HAP-1 (cell line): ENCODE data around the gene BTBD7.

Experiments used
- DNase-seq, 2 experiments: peaks; one replicate each; pipeline ENCODE4 v3.0.0-alpha.2; 2016 to 2020; ENCODE audit warnings: low spot score in 2 of 2
- H3K27me3 ChIP-seq: fragments of 250-450 bp; sonication (Bioruptor Pico); 2 replicates; pipeline ENCODE4 v1.5.1; 2020; ENCODE audit warnings: low read depth, mild to moderate bottlenecking, moderate library complexity
- H3K36me3 ChIP-seq: fragments of 250-450 bp; sonication (Bioruptor Pico); replicated peaks from 2 replicates; pipeline ENCODE4 v1.5.1; 2020; ENCODE audit warnings: mild to moderate bottlenecking
- H3K4me1 ChIP-seq: fragments of 250-450 bp; sonication (Bioruptor Pico); 2 replicates; pipeline ENCODE4 v1.5.1; 2020; ENCODE audit warnings: mild to moderate bottlenecking
- H3K4me3 ChIP-seq: fragments of 250-450 bp; sonication (Bioruptor Pico); 2 replicates; pipeline ENCODE4 v1.5.1; 2020; ENCODE audit warnings: mild to moderate bottlenecking, moderate library complexity
- H3K9me3 ChIP-seq: fragments of 250-450 bp; sonication (Bioruptor Pico); 2 replicates; pipeline ENCODE4 v1.5.1; 2020; ENCODE audit warnings: mild to moderate bottlenecking, moderate library complexity
- in situ Hi-C: fragments of 300-500 bp; cut with MboI; formaldehyde crosslinking; loops from 3 replicates; pipeline ENCODE4 v1.14.3; 2020; ENCODE audit warnings: low sequenced_read_pairs, inconsistent platforms, mixed read lengths

BTBD7 gene

DNA sequence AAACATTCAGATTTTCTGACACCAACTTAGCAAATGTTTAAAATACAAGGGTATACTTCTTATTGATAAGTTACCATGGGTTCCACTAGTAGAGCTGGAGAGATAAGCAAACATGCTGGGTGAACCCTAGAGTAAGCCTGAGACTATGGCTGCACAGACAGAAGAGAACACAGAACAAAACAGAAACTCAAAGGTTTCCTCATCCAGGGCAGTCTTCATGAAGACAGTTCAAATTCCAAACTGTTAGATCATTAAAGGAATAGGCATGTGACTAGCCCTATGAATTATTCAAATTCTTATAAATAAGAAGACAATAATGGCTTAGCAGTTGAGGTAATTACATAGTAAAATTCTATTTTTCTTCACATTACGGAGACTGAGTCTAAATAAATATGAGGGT is 28.1 kb downstream of the BTBD7 start:
- peaks cover 42% of the 10 kb centered on the region for H3K4me1 ChIP-seq
- no peaks in the 10 kb centered on the region for H3K9me3 ChIP-seq
- no peaks in the 10 kb centered on the region for H3K36me3 ChIP-seq
- H3K27me3 ChIP-seq = no peaks in the 10 kb centered on the region
- H3K4me3 ChIP-seq = no peak overlapping the region
- in situ Hi-C loops = no loop called here
- DNase-seq = no peak

DNA sequence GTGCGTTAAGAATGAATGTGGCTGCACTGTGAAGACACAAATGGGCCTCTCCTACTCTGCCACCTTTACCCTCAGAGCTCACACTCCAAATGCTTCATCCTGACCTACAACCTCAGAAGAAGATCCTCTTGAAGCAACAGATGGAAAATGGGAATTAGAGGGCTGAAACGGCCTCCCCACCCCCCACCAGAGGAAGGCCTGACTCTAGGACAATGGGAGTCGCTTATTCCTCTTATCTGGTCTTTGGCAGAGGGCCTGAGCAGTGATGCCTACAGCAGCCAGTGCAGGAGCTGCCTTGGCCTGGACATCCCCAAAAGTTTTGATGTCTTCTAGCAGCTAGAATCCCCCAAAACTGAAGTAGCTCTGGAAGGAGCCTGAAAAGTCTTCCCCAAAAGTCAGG is 29.2 kb downstream of the BTBD7 start:
- Histone ChIP-seq H3K27me3 (no peaks in the 10 kb centered on the region), H3K4me3 (no peak overlapping the region), H3K36me3 (no peaks in the 10 kb centered on the region), H3K9me3 (no peaks in the 10 kb centered on the region), H3K4me1 (peaks cover 45% of the 10 kb centered on the region)
- in situ Hi-C loops = no loop called here
- DNase-seq = no peak

DNA sequence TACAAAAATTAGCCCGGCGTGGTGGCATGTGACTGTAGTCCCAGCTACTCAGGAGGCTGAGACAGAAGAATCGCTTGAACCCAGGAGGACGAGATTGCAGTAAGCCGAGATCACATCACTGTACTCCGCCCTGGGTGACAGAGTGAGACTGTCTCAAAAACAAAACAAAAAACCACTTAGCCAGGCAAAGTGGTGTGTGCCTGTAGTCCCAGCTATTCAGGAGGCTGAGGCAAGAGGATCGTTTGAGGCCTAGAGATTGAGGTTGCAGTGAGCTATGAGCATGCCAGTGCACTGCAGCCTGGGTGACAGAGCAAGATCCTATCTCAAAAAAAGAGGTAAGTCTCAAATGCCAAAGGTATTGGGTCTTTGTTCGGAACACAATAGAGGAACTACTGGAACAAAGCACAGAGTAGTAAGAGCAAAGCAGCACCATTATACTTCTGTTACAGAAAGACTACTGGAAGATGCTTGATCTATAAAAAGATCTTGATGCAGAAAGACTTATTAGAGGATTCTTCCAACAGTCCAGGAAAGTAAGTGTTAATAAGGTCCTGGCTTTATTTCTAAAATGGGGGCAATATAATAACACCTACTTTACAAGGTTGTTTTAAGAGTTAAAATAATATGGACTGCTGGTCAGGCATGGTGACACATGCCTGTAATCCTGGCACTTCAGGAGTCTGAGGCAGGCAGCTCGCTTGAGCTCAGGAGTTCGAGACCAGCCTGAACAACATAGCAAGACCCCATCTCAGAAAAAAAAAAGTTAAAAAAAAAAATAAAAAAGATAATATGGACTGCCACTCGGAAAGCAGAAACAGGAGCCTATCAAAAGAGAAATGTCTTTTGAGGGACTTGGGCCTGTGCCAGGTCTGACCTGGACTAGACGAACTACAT is 29.9 kb downstream of the BTBD7 start:
- peak; percentile 47 to 83 for DNase-seq
- no peaks in the 10 kb centered on the region for H3K36me3 ChIP-seq
- H3K9me3 ChIP-seq = no peaks in the 10 kb centered on the region
- in situ Hi-C loops = no loop called here
- peaks cover 47% of the 10 kb centered on the region for H3K4me1 ChIP-seq
- H3K4me3 ChIP-seq = no peak overlapping the region
- H3K27me3 ChIP-seq = no peaks in the 10 kb centered on the region

DNA sequence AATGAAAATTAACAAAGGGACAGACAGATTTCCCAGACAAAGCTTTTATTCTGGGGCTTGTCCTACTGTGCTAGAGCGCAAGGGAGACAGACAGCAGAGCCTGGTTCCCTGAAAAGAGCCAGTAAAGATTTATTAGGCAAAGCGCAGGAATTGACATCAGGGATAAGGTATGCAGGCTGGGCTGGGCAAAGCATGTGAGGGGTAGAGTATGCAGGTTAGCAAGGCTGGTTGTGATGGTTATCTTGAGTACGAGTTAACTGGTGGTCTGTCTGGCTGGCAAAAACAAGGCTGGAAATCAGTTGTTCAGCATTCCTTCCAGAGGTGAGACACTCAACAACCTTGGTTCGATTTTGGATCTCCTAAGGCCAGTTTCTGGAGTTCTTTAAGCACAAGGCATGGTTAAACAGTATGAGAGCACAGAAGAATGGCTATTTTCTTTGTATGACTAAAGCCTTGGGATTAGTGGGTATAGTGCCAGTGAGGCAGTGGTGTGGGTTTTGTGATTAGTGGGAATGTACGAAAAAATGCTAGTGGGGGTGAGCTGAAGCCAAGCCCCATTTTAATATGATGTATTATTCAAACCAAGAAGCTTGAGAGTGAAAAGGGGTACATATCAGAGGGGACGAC is 30.9 kb downstream of the BTBD7 start:
- H3K27me3 ChIP-seq = no peaks in the 10 kb centered on the region
- in situ Hi-C loops = no loop called here
- peak; percentile 33 to 43 for DNase-seq
- peaks cover 56% of the 10 kb centered on the region for H3K4me1 ChIP-seq
- H3K9me3 ChIP-seq = no peaks in the 10 kb centered on the region
- no peaks in the 10 kb centered on the region for H3K36me3 ChIP-seq
- H3K4me3 ChIP-seq = no peak overlapping the region

DNA sequence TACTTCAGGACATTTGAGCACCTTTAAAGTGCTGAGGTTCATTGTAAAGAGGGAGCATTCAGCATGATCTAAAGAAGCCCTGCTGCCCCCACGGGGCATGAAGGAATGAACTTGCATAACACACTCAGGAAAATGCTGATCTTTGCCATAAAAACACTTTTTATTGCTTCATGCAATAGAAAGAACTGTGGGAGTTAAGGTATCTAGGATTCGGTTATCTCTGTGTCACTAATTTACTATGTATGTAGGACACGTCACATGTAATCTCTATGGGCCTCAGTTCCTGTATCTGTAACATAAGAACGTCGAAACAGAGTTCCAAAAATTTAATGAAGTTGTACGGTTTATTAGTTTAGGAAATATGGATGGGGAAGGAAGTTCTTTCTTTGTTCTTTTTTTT is 33.0 kb downstream of the BTBD7 start:
- in situ Hi-C loops = no loop called here
- Histone ChIP-seq H3K4me3 (no peak overlapping the region), H3K4me1 (peaks cover 60% of the 10 kb centered on the region), H3K9me3 (no peaks in the 10 kb centered on the region), H3K27me3 (no peaks in the 10 kb centered on the region), H3K36me3 (no peaks in the 10 kb centered on the region)
- DNase-seq = no peak

DNA sequence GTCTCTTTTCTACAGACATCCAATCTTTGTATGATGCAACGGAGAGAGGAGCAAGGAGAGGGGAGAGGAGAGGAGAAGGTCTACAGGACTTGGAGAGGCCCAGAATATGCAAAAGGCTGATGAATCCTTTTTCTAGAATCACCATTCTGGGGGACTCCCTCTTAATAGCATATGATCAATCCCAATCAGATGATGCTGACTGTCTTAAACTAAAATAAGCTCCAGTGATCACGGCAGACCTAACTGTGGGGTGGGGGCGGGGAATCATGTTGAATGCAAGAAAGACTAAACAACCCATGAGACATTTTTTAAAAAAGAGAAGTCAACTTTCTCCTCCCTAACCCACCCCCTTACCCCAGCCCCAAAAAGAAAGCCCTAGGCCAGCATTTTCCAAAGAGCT is 33.4 kb downstream of the BTBD7 start:
- H3K27me3 ChIP-seq = no peaks in the 10 kb centered on the region
- in situ Hi-C loops = no loop called here
- no peaks in the 10 kb centered on the region for H3K9me3 ChIP-seq
- H3K4me3 ChIP-seq = no peak overlapping the region
- no peaks in the 10 kb centered on the region for H3K36me3 ChIP-seq
- DNase-seq = no peak
- peaks cover 57% of the 10 kb centered on the region for H3K4me1 ChIP-seq

DNA sequence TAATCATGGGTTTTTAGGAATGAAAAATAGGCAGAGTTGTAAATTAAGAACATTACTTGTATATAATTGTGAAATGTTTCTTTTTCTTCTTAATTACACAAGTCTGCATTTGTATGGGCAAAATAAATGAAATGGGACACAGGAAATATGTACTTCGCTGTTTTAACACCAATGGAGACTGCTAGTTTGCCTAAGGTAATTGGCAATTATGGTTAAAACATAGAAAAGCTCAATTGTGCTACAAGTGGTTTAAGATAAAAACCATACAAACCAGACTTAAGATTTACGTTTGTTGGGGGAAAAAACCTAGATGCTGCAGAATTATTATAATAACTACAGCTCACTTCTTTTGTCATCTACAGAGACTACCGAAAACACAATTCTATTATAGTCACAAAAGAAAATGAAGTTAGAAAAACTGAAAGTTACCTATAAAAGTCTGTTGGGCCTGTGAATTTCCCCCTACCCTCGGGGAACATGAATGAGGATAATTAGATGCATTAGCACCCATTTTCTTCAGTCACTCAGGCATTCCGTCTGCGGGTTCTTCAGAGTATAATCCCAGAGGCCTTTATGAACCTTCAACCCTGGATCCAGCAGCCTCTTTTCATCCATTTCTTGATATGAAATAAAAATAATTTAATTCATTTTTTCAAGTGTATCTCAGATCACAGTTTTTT is 37.2 kb downstream of the BTBD7 start:
- H3K27me3 ChIP-seq = no peaks in the 10 kb centered on the region
- in situ Hi-C loops = no loop called here
- H3K9me3 ChIP-seq = no peaks in the 10 kb centered on the region
- H3K36me3 ChIP-seq = no peaks in the 10 kb centered on the region
- H3K4me3 ChIP-seq = no peak overlapping the region
- peak; percentile 67 to 83 for DNase-seq
- peaks cover 33% of the 10 kb centered on the region for H3K4me1 ChIP-seq

DNA sequence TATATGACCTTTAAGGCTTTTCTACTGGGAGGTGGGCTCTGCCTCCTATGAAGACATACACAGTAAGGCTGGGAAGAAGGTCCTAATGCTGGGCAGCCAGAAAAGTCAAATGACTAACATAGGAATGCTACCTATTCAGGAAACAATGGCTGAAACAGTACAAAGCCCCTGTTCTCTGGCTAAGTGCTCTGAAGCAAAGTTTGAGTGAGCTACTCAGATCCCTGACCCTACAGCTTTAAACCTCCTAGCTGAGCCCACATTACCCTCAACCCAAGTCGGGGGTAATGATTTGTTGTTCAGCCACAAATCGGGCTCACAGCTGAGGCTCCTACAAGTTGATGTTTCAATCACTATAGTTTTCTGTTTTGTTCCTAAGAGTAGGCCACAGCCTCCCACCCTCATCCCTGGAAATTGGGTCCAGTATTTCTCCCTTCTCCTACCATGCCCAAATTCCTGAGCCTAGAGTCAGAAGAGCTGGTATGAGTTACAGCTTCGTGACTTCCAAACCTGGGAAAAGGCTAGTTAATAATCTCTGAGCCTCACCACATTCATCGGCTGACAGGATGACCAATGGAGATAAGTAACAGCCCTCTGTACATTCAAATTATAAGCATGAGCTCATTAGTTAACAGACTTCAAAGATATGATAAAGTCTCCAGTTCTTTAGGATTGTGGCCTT is 46.5 kb downstream of the BTBD7 start:
- no peaks in the 10 kb centered on the region for H3K9me3 ChIP-seq
- in situ Hi-C loops = no loop called here
- H3K27me3 ChIP-seq = no peaks in the 10 kb centered on the region
- DNase-seq = no peak
- H3K4me3 ChIP-seq = no peak overlapping the region
- H3K36me3 ChIP-seq = peaks cover 4% of the 10 kb centered on the region; the same call in 1 of the 2 replicates
- 0 out of 2 replicates have a peak, but pooled peaks cover 2% of the 10 kb centered on the region for H3K4me1 ChIP-seq

DNA sequence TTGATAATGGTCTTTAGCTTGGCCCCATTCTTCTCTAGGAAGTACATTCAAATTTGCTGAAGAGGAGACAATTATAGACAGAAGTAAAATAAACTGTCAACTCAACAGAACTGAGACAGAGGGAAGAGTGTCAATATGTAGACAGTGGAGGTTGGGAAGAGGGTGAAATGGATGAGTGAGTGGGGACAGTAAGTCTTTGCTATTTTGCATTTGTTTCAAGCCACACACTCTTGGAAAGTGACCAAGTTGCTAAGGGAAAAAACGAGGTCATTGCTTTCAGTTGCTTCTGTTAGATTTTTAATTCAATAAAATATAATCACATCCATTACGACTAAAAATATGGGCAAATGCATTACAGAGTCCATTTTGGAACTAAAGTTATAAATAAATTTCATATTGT is 47.8 kb downstream of the BTBD7 start:
- no peak for DNase-seq
- in situ Hi-C loops = no loop called here
- peaks cover 4% of the 10 kb centered on the region; the same call in 1 of the 2 replicates for H3K36me3 ChIP-seq
- no peaks in the 10 kb centered on the region for H3K27me3 ChIP-seq
- H3K4me3 ChIP-seq = no peak overlapping the region
- 0 out of 2 replicates have a peak, but pooled peaks cover 2% of the 10 kb centered on the region for H3K4me1 ChIP-seq
- H3K9me3 ChIP-seq = no peaks in the 10 kb centered on the region

DNA sequence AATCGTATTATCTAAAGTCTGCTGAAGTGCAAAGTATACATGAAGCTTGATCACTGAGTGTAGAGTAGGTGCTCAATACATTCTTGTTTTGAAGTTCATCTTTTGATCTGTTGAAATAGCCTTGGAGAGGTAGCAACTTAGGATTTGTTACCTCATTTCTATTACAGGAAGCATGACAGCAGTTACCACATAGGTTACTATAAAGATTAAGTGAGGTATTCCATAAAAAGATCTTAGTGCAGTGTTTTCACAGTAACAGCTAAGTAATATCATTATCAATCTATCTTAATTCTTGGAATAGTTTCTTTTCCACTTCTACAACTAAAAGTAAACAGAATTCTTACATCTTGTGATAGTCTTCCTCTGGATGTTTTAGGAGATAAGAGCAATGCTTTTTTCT is 50.9 kb downstream of the BTBD7 start:
- in situ Hi-C loops = no loop called here
- DNase-seq = no peak

DNA sequence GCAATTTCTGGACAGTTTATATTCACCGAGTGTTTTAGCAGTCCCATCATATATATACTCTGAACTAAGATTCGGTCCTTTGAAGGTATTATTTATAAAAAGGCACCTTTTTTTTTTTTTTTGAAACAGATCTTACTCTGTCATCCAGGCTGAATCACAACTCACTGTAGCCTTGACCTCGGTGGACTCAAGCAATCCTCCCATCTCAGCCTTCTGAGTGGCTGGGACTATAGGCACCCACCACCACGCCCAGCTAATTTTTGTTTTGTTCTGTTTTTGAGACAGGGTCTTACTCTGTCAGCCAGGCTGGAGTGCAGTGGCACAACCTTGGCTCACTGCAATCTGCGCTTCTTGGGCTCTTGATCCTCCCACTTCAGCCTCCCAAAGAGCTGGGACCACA is 52.1 kb downstream of the BTBD7 start:
- no peaks in the 10 kb centered on the region for H3K9me3 ChIP-seq
- no peaks in the 10 kb centered on the region for H3K27me3 ChIP-seq
- 0 out of 2 replicates have a peak, but pooled peaks cover 2% of the 10 kb centered on the region for H3K4me1 ChIP-seq
- H3K4me3 ChIP-seq = no peak overlapping the region
- in situ Hi-C loops = no loop called here
- no peaks in the 10 kb centered on the region for H3K36me3 ChIP-seq
- no peak for DNase-seq

More for the DNA sequence above, 50.9 kb downstream of the BTBD7 start:
- Histone ChIP-seq H3K4me1 (0 out of 2 replicates have a peak, but pooled peaks cover 2% of the 10 kb centered on the region), H3K27me3 (no peaks in the 10 kb centered on the region), H3K36me3 (no peaks in the 10 kb centered on the region), H3K9me3 (no peaks in the 10 kb centered on the region), H3K4me3 (no peak overlapping the region)

DNA sequence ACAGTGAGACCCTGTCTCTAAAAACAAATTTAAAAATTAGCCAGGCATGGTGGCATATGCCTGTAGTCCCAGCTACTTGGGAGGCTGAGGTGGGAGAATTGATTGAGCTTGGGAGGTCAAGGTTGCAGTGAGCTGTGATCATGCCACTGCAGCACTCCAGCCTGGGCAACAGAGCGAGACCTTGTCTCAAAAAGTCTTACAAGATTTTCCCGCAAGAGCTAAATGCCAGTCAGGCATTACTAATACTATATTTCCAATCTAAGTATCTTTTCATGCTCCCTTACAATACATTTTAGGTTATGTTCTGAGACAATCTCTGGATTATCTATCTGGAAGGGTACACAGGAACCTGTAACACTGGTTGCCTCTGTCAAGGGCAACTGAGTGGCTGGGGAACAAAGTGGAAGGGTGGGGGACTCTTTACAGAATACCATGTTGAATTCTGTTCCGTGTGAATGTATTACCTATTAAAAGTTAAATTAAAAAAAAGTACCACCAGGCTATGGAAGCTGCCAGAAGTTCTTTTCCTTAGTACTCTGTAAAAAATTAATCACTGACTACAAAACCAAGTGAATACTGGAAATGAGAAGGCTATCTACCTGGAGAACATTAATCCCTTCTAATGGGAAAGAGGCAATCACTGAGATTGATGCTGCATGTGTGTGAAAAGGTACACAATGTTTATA is 56.7 kb downstream of the BTBD7 start:
- Histone ChIP-seq H3K27me3 (no peaks in the 10 kb centered on the region), H3K4me3 (no peak overlapping the region), H3K4me1 (no peaks in the 10 kb centered on the region; the same call in 1 of the 2 replicates), H3K36me3 (0 out of 2 replicates have a peak, but pooled peaks cover 2% of the 10 kb centered on the region), H3K9me3 (no peaks in the 10 kb centered on the region)
- in situ Hi-C loops = no loop called here
- DNase-seq = no peak
